IMR-90 (cell line): Measurements from ENCODE around the gene CDC14A. TPM values are rescaled to one million over a fixed set of nuclear protein-coding genes. Genes with fewer than 3 reads are reported as not detected.

Experiments
- ATAC-seq: fragments of 200-7000 bp; cut with Tn5 transposase; 2 replicates; pipeline ENCODE4 v1.9.1; 2020; ENCODE audit warnings: low read depth, mild to moderate bottlenecking, moderate library complexity
- BruUV-seq: library from RNA; stranded (reverse); fragments of 400-500 nt; replicated peaks from 2 replicates; lab custom pipeline; 2021; lab: Mats Ljungman, UMichigan
- CTCF ChIA-PET: fragments of 300-600 bp; formaldehyde crosslinking; extraction: SDS; loops from one replicate; lab custom pipeline; 2021; ENCODE audit warnings: antibody characterized with exemption; lab: Yijun Ruan, JAX
- POLR2A ChIA-PET: fragments of 300-600 bp; sonication (Branson Sonifier 250); formaldehyde crosslinking; loops from one replicate; lab custom pipeline; 2022; ENCODE audit warnings: antibody characterized with exemption; ENCODE audit not compliant: unreplicated experiment; lab: Charles Lee
- DNase-seq: peaks from one replicate; pipeline ENCODE4 v3.0.0; 2013
- H2AFZ ChIP-seq: replicated peaks from 2 replicates; pipeline ENCODE3; 2013; ENCODE audit warnings: low read length, mild to moderate bottlenecking; ENCODE audit not compliant: poor library complexity
- H2AK5ac ChIP-seq: 2 replicates; pipeline ENCODE4 v1.6.1; 2013; ENCODE audit warnings: low read depth, low read length, inconsistent platforms
- H2AK9ac ChIP-seq: replicated peaks from 2 replicates; pipeline ENCODE3; 2013; ENCODE audit warnings: mild to moderate bottlenecking, low read depth, low read length, moderate library complexity; ENCODE audit not compliant: poor library complexity
- H2BK120ac ChIP-seq: 2 replicates; pipeline ENCODE4 v1.6.1; 2013; ENCODE audit warnings: low read depth, low read length, inconsistent platforms
- H2BK15ac ChIP-seq: 3 replicates; pipeline ENCODE4 v1.6.1; 2013; ENCODE audit warnings: low read depth, low read length, inconsistent platforms
- H2BK20ac ChIP-seq: 2 replicates; pipeline ENCODE4 v1.6.1; 2013; ENCODE audit warnings: low read depth, mild to moderate bottlenecking, inconsistent platforms, low read length, moderate library complexity
- H2BK5ac ChIP-seq: 2 replicates; pipeline ENCODE4 v1.6.1; 2013; ENCODE audit warnings: mild to moderate bottlenecking, low read depth, low read length, inconsistent platforms; ENCODE audit not compliant: poor library complexity, severe bottlenecking
- H3K14ac ChIP-seq: replicated peaks from 2 replicates; pipeline ENCODE4 v1.6.1; 2013; ENCODE audit warnings: low read depth, low read length, inconsistent platforms
- H3K18ac ChIP-seq: 2 replicates; pipeline ENCODE4 v1.6.1; 2013; ENCODE audit warnings: low read depth, low read length, control low read depth
- H3K23ac ChIP-seq: 2 replicates; pipeline ENCODE4 v1.6.1; 2013; ENCODE audit warnings: low read depth, low read length, inconsistent platforms
- H3K27ac ChIP-seq: 2 replicates; pipeline ENCODE4 v1.5.1; 2013; ENCODE audit warnings: mild to moderate bottlenecking, control low read depth, low read length; ENCODE audit not compliant: insufficient read depth
- H3K27me3 ChIP-seq: 2 replicates; pipeline ENCODE4 v1.6.1; 2013; ENCODE audit warnings: low read length; ENCODE audit not compliant: control insufficient read depth, insufficient read depth
- H3K36me3 ChIP-seq: 2 replicates; pipeline ENCODE4 v1.6.1; 2013; ENCODE audit warnings: low read length, mixed read lengths; ENCODE audit not compliant: control insufficient read depth, insufficient read depth
- H3K4ac ChIP-seq: 2 replicates; pipeline ENCODE4 v1.6.1; 2013; ENCODE audit warnings: low read depth, low read length, inconsistent platforms
- H3K4me1 ChIP-seq: 2 replicates; pipeline ENCODE4 v1.6.1; 2013; ENCODE audit warnings: low read length, mixed read lengths; ENCODE audit not compliant: control insufficient read depth, insufficient read depth
- H3K4me2 ChIP-seq: 2 replicates; pipeline ENCODE4 v1.6.1; 2013; ENCODE audit warnings: low read depth, mild to moderate bottlenecking, control low read depth, low read length, moderate library complexity
- H3K4me3 ChIP-seq: 2 replicates; pipeline ENCODE4 v1.5.1; 2013; ENCODE audit warnings: low read depth, mild to moderate bottlenecking, control low read depth, low read length, moderate library complexity; ENCODE audit not compliant: insufficient read depth
- H3K56ac ChIP-seq: 2 replicates; pipeline ENCODE4 v1.6.1; 2013; ENCODE audit warnings: low read length, inconsistent platforms; ENCODE audit not compliant: insufficient read depth; ENCODE audit errors: extremely low read depth
- H3K79me1 ChIP-seq, 2 experiments: 2 replicates each; pipeline ENCODE4 v1.6.1; 2013; ENCODE audit warnings: low read length in 2 of 2, inconsistent platforms in 1 of 2, low read depth in 1 of 2
- H3K9ac ChIP-seq: 2 replicates; pipeline ENCODE4 v1.6.1; 2013; ENCODE audit warnings: low read depth, low read length, control low read depth
- H3K9me1 ChIP-seq: 2 replicates; pipeline ENCODE4 v1.6.1; 2013; ENCODE audit warnings: low read length, inconsistent platforms; ENCODE audit not compliant: insufficient read depth
- H3K9me3 ChIP-seq: 2 replicates; pipeline ENCODE4 v1.6.1; 2013; ENCODE audit warnings: low read length; ENCODE audit not compliant: control insufficient read depth, insufficient read depth
- H4K20me1 ChIP-seq: 2 replicates; pipeline ENCODE4 v1.6.1; 2013; ENCODE audit warnings: low read length, inconsistent platforms; ENCODE audit not compliant: insufficient read depth
- H4K5ac ChIP-seq: 2 replicates; pipeline ENCODE4 v1.6.1; 2013; ENCODE audit warnings: mild to moderate bottlenecking, low read depth, low read length, control low read depth
- H4K8ac ChIP-seq, 2 experiments: 2 replicates each; pipeline ENCODE4 v1.6.1; 2013; ENCODE audit warnings: low read depth in 2 of 2, low read length in 2 of 2, control low read depth in 1 of 2, inconsistent platforms in 1 of 2
- H4K91ac ChIP-seq: 2 replicates; pipeline ENCODE4 v1.6.1; 2013; ENCODE audit warnings: low read depth, low read length, inconsistent platforms; ENCODE audit not compliant: insufficient read depth
- CEBPB ChIP-seq: IDR thresholded peaks from 2 replicates; pipeline ENCODE4 v1.6.1; 2012; ENCODE audit warnings: low read depth, low read length, improper control_type of control experiment
- CHD1 ChIP-seq: IDR thresholded peaks from 2 replicates; pipeline ENCODE4 v1.6.1; 2012; ENCODE audit warnings: low read depth, low read length, improper control_type of control experiment
- whole genome bisulfite sequencing, 2 experiments: methylation state at CpG; one replicate each; pipeline versions ENCODE4 v1.1.5 to v1.1.7; 2013; ENCODE audit warnings: missing lambda C conversion rate in 2 of 2; ENCODE audit not compliant: insufficient read length in 1 of 2; ENCODE audit errors: extremely low coverage in 2 of 2; 5-methylcytosine and 5-hydroxymethylcytosine counted together
- dilution Hi-C: fragments of 300-500 bp; cut with HindIII; formaldehyde crosslinking; loops from one replicate; pipeline ENCODE4 v1.14.3; 2018; ENCODE audit warnings: low sequenced_read_pairs; ENCODE audit not compliant: unreplicated experiment
- in situ Hi-C: fragments of 300-500 bp; cut with MboI; formaldehyde crosslinking; loops from 3 replicates; pipeline ENCODE4 v1.14.3; 2019; ENCODE audit warnings: low sequenced_read_pairs, inconsistent platforms, mixed read lengths
- intact Hi-C: fragments of 100-400 bp; cut with micrococcal nuclease; formaldehyde crosslinking; loops from 2 replicates; pipeline ENCODE4 v1.10.0; 2022
- polyA plus RNA-seq, 3 experiments: library from polyadenylated mRNA; depleted of rRNA; stranded (reverse); fragments of >200 nt; gene quantifications; 2 replicates each; pipeline ENCODE4 v1.2.3, GENCODE V29; 2012; ENCODE audit warnings: low replicate concordance in 1 of 3
- total RNA-seq: library from RNA; depleted of rRNA; stranded (reverse); fragments of >200 nt; gene quantifications from 2 replicates; pipeline ENCODE4 v1.2.3, GENCODE V29; 2012

Gene CDC14A
- total and polyA plus RNA-seq, 2 of the 4 experiments (the other 2 are of a cell fraction) = 1.7 to 3.0 TPM

DNA sequence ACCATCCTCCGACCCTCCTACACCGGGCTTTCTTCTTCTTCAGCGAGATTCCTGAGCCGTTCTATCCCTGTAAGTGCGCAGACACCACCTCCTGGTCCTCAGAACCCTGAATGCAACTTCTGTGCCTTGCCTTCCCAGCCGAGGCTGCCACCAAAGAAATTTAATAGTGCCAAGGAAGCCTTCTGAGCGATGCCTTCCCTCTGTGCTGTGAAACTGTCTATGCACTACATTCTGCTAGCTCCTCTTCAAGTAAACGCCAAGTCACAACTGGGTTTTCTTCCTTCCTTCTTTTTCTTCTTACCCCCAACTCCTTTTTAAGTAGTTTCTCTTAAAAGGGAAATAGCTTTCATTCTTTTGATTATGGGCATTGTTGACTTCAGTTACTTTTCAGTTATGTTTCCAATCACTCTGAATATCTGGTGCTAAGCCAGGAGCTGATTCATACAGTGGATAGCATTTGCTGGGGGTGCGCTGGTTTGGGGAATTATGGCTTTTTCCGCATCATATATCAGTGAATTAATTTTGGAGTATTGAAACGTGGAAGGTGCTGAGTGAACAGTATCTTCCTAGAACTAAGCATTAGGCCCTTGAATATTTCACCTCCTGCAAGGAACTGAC is 147.0 kb downstream of the CDC14A start:
- H2BK15ac ChIP-seq = no peak overlapping the region
- H2BK5ac ChIP-seq = no peak overlapping the region
- intact Hi-C loops (no loop called here), dilution Hi-C loops (no loop called here), in situ Hi-C loops (no loop called here)
- no peak overlapping the region for H4K91ac ChIP-seq
- H3K4ac ChIP-seq = no peak overlapping the region
- ATAC-seq (no peak), DNase-seq (peak; percentile 16)
- peaks cover 1% of the 10 kb centered on the region; the same call in 1 of the 2 replicates for H3K4me1 ChIP-seq
- no TSS peak for BruUV-seq
- H2AK9ac ChIP-seq = no peak overlapping the region
- H3K9me3 ChIP-seq = no peaks in the 10 kb centered on the region
- H2BK20ac ChIP-seq = no peak overlapping the region
- H3K56ac ChIP-seq = no peak overlapping the region
- no peak overlapping the region for H3K14ac ChIP-seq
- no peak overlapping the region for H3K4me2 ChIP-seq
- TF ChIP-seq CEBPB (no peak), CHD1 (no peak)
- WGBS, 2 experiments = 94% methylated on average over 4 of the region's 11 CpGs; no CpG with 5 or more reads in 1 of the 2 experiments
- peaks cover 8% of the 10 kb centered on the region for H3K36me3 ChIP-seq
- H3K23ac ChIP-seq = no peak overlapping the region
- no peak overlapping the region for H4K8ac ChIP-seq
- H3K4me3 ChIP-seq = no peak overlapping the region
- H4K20me1 ChIP-seq = no peaks in the 10 kb centered on the region
- H3K9ac ChIP-seq = no peak overlapping the region
- CTCF ChIA-PET = interaction anchor here (0.8 kb wide), 1 partner anchor 17 kb away, joined by 3 read pairs; no protein-coding TSS in a partner anchor
- H3K27ac ChIP-seq = no peak overlapping the region
- no peak overlapping the region for H2AK5ac ChIP-seq
- no peak overlapping the region for H4K5ac ChIP-seq
- no peaks in the 10 kb centered on the region for H3K27me3 ChIP-seq
- no peaks in the 10 kb centered on the region for H3K9me1 ChIP-seq
- H3K79me1 ChIP-seq = no peaks in the 10 kb centered on the region
- H2BK120ac ChIP-seq = no peak overlapping the region
- H3K18ac ChIP-seq = no peak overlapping the region; the same call in 1 of the 2 replicates
- POLR2A ChIA-PET = no interaction called here
- H2AFZ ChIP-seq = no peak overlapping the region
